NT2/D1 (cell line): ENCODE measurements around the gene YJEFN3.

Experiments
- SUZ12 ChIP-seq: IDR thresholded peaks from 2 replicates; pipeline ENCODE4 v1.6.1; 2011; ENCODE audit not compliant: insufficient read length, insufficient read depth; ENCODE audit errors: extremely low read depth
- ZNF274 ChIP-seq: IDR thresholded peaks from 2 replicates; pipeline ENCODE4 v1.6.1; 2011; ENCODE audit warnings: mild to moderate bottlenecking, low read depth, low read length

DNA sequence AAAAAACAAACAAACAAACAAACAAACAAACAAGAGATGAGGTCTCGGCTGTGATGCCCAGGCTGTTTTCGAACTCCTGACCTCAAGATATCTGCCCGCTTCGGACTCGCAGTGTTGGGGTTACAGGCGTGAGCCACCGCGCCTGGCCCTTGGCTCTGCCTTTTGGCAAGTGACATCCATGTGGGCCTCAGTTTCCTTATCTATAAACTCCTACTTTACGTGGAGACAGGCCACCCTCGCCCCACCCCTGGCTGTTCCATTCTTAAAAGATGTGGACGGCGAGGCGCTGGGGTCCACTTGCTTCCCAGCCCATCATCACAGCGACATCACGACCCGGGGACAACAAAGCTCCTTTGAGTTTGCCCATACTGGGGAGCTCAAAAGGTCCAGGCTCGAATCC lies 15.0 kb upstream of the YJEFN3 start:
- TF ChIP-seq ZNF274 (no peak), SUZ12 (no peak)
